Coronary artery (tissue), 2 donors: ENCODE data around the gene IL23R.

ENCODE experiments used
- DNase-seq: peaks from one replicate; pipeline ENCODE4 v3.0.0-alpha.2; 2017; ENCODE audit warnings: low spot score
- H3K27ac ChIP-seq, 2 donors: fragments of 200-600 bp; sonication (generic); one replicate each; pipeline ENCODE4 v1.5.1; 2016 to 2019
- H3K4me3 ChIP-seq: fragments of 200-600 bp; sonication (generic); 2 replicates; pipeline ENCODE4 v1.5.1; 2016; ENCODE audit warnings: mild to moderate bottlenecking, moderate library complexity
- CTCF ChIP-seq: fragments of 200-600 bp; sonication (generic); IDR thresholded peaks from one replicate; pipeline ENCODE4 v1.5.1; 2019; ENCODE audit warnings: antibody characterized with exemption

Gene IL23R

GRCh38 chr1:67169496-67169895 lies 3.2 kb downstream of the IL23R start:
- no peak overlapping the region for H3K27ac ChIP-seq
- no peak for DNase-seq
- no peak overlapping the region for H3K4me3 ChIP-seq
- TF ChIP-seq CTCF = no peak

GRCh38 chr1:67169932-67170331 lies 3.7 kb downstream of the IL23R start:
- no peak overlapping the region for H3K27ac ChIP-seq
- no peak for TF ChIP-seq CTCF
- no peak overlapping the region for H3K4me3 ChIP-seq
- DNase-seq = no peak

GRCh38 chr1:67170751-67171573 lies 4.7 kb downstream of the IL23R start:
- no peak for TF ChIP-seq CTCF
- no peak for DNase-seq
- Histone ChIP-seq H3K4me3 (no peak overlapping the region), H3K27ac (no peak overlapping the region)

- DNase-seq = no peak
- Histone ChIP-seq H3K27ac (no peak overlapping the region), H3K4me3 (no peak overlapping the region)
- no peak for TF ChIP-seq CTCF
Measured at GRCh38 chr1:67171574-67171955, 5.3 kb downstream of the IL23R start.

GRCh38 chr1:67171978-67172377 lies 5.7 kb downstream of the IL23R start:
- DNase-seq = no peak
- no peak overlapping the region for H3K27ac ChIP-seq
- TF ChIP-seq CTCF = no peak
- H3K4me3 ChIP-seq = no peak overlapping the region

- no peak overlapping the region for H3K4me3 ChIP-seq
- TF ChIP-seq CTCF = no peak
- no peak for DNase-seq
- H3K27ac ChIP-seq = no peak overlapping the region
Measured at GRCh38 chr1:67173988-67174387, 7.7 kb downstream of the IL23R start.

GRCh38 chr1:67174716-67175284 lies 8.5 kb downstream of the IL23R start:
- no peak overlapping the region for H3K27ac ChIP-seq
- no peak for DNase-seq
- no peak for TF ChIP-seq CTCF
- no peak overlapping the region for H3K4me3 ChIP-seq
